HG03097 (cell line): ENCODE results near the gene SBNO2.

ENCODE experiments used
- ATAC-seq: cut with Tn5 transposase; IDR thresholded peaks from one replicate; pipeline ENCODE4 v1.9.1; 2021; ENCODE audit not compliant: unreplicated experiment, low FRiP score

The SBNO2 gene

DNA sequence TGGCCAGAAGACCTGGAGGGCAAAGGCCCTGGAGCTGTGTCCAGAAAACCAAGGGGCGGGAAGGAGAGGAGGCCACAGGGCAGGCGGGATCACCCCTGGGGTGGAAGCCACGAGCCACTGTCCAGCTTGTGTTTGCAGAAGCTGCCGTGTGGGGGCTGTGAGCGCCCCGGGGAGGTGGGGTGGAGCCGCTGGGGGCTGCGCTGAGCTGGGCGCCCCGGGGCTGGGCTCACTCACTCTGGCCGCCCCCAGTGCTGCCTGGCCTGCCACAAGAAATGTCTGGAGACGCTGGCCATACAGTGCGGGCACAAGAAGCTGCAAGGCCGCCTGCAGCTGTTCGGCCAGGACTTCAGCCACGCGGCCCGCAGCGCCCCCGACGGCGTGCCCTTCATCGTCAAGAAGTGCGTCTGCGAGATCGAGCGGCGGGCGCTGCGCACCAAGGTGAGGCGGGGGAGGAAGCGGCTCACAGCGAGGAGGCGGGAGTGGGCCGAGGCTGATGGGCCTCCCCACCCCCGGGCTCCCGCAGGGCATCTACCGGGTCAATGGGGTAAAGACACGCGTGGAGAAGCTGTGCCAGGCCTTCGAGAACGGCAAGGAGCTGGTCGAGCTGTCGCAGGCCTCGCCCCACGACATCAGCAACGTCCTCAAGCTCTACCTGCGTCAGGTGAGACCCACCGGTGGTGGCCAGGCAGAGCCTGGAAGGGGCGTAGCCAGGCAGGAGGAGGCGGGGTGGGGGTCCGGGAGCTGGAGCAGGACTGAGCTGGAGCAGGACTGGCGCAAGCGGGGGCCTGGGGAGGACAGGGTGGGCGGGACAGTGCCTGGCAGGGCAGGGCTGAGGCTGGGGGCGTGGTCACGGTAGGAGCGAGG is 92.5 kb downstream of the SBNO2 start:
- ATAC-seq, result no peak

GRCh38 chr19:1080360-1081161 is 93.5 kb downstream of the SBNO2 start:
- no peak for ATAC-seq

GRCh38 chr19:1079566-1080111 is 94.4 kb downstream of the SBNO2 start:
- ATAC-seq, result no peak

DNA sequence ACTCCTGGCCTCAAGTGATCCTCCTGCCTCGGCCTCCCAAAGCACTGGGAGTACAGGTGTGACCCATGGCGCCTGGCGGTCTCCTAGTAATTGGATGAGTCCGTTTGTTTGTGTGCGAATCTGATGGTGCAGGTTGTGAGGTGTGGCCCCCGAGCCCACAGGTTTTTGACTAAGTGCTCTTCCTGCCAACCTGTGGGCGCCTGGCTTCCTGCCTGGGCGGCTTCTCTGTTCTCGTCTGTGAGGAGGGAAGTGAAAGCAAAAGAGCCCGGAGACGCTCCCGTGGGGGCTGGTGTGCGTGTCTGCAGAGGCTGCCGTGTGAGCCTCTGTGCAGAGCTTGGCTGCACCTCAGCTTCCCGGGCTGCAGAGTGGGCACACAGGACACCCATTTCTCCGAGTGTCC is 97.1 kb downstream of the SBNO2 start:
- peak; percentile 66 for ATAC-seq

DNA sequence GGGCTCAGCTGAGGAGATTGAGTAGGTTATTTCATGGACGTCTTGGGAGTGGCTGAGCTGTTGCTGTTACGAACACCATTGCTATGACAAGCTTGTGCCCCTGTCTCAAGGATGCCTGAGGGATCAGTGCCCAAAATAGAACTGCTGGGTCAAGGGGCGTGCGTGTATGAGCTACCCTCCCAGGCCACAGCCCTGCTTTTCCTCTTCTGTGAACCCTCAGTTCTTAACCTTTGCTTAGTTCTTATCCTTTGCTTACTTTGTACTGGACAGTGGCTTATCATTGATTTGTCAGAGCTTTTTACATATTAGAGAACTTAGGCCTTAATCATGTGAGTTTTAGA is 98.1 kb downstream of the SBNO2 start:
- no peak for ATAC-seq

- peak; percentile 39 for ATAC-seq
Observed at GRCh38 chr19:1074544-1075283, 99.4 kb downstream of the SBNO2 start.

DNA sequence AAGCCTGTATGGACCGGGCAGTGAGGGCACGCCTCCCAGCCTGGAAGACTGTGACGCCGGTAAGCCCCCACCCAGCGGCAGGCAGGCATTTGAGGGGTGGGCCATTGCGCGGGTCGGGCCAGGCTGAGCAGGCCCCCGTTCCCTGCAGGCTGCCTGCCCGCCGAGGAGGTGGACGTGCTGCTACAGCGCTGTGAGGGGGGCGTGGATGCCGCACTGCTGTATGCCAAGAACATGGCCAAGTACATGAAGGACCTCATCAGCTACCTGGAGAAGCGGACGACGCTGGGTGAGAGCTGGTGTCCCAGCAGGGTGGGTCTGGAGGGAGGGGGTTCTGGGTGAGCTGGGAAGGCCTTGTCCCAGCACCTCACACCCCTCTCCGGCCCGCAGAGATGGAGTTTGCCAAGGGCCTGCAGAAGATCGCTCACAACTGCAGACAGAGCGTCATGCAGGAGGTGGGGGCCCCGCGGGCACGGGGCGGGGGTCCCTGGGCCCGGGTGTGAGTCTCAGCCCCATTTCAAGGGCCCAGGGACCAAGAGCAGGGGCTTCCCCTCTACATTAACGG is 100.0 kb downstream of the SBNO2 start:
- ATAC-seq, result no peak

DNA sequence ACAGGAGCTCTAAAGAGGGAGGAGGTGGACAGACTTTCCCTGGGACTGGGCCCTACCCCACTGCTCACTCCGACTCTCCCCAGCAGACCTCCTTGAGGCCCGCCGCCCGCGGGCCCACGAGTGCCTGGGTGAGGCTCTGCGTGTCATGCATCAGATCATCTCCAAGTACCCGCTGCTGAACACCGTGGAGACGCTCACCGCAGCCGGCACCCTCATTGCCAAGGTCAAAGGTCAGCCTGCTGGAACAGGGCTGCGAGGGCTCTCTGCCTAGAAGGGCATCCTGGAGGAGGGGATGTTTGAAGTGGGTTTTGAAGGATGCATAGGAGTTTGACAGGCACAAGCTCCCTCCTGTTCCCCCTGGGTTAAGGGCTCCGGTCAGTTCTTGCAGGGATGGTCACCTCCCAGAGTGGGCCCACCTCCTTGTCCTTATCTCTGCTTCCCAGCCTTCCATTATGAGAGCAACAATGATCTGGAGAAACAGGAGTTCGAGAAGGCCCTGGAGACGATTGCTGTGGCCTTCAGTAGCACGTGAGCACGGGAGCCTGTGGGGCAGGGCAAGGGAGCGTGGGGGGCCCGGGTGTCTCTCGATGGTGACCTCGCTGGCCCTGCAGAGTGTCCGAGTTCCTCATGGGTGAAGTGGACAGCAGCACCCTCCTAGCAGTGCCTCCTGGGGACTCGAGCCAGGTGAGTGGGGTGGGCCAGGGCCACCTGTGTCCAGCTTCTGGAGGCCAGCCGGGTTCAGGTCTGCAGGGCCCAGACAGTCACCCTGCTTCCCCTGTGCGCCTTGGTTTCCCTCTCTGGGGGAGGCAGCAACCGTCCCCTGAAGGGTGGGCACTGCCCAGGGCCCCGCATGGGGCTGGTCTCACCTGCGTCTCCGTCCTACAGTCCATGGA is 100.8 kb downstream of the SBNO2 start:
- no peak for ATAC-seq

- ATAC-seq, result no peak
Observed at GRCh38 chr19:1072371-1073015, 101.6 kb downstream of the SBNO2 start.

DNA sequence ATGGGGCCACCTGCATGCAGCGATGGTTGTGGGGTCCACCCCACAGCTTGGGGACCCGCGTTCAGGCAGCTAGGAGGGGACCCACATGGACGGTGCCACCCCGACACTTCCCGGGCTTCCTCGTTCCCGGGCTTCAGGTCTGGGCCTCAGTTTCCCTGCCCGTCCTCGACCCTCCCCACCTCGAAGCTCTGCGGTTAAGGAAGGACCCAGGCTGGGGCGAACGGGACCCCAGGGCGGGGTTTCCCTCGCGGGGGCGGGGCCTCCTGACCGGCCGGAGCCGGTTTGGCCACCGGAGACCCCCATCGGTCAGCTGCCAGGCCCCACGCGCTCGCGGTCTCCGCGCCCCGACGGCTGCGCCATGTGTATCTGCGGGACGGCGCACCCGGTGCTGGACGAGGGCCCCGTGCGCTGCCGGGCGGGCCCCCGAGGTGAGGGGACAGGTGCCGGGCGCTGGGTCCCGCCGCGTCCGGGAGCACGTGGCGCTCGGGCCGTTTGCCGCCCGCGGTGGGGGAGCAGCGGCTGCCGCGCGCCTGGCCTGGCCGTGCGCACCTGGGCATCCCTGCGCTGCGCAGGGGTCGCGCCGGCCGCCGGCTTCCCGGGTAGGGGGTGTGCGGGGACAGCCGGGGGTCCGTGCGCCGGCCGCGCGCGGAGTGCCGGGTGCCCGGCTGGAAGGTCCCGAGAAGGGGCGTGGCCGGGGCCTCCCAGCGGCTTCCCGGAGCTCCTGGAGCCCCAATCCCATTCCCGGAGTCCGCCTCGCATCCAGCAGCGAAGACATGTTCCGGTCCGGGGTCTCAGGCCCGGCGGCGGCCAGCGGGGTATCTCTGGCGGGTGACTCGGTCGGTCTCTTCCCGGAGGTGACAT is 102.9 kb downstream of the SBNO2 start:
- no peak for ATAC-seq

GRCh38 chr19:1070576-1070930 is 103.5 kb downstream of the SBNO2 start:
- no peak for ATAC-seq

DNA sequence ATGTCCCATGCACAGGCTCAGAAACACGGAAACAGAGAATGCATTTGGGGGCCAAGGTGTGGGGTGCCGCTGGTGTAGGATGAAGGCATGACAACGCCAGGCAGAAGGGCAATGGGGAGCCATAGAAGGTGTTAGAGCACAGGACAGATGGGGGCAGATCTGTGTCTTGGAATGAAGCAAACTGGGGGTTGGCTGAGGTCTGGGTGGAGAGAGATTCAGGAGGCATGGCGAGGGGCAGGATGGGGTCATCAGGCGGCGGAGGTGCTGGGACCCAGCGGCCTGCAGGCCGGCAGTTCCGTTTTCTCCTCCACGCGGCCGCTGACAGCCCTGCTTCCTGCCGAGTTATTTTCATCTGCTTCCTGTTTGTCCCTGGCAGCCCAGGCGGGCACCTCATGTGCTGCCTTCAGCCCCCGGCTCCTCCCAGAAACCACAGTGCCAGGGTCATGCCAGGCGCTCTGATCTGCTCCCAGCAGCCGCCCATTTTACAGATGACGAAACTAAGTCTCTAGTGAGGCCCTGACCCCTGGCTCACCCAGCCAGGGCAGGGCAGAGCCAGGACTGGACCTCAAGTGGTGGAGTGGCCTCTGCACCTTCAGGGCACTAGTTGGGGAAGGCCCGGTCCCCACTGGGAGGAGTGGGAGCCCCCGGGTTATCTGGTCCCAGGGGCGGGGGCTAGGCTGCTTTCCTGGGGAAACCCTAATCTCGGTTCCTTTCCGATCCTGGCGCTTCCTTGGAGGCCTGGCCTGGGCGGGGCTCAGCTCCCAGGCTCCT is 104.9 kb downstream of the SBNO2 start:
- ATAC-seq, result no peak

DNA sequence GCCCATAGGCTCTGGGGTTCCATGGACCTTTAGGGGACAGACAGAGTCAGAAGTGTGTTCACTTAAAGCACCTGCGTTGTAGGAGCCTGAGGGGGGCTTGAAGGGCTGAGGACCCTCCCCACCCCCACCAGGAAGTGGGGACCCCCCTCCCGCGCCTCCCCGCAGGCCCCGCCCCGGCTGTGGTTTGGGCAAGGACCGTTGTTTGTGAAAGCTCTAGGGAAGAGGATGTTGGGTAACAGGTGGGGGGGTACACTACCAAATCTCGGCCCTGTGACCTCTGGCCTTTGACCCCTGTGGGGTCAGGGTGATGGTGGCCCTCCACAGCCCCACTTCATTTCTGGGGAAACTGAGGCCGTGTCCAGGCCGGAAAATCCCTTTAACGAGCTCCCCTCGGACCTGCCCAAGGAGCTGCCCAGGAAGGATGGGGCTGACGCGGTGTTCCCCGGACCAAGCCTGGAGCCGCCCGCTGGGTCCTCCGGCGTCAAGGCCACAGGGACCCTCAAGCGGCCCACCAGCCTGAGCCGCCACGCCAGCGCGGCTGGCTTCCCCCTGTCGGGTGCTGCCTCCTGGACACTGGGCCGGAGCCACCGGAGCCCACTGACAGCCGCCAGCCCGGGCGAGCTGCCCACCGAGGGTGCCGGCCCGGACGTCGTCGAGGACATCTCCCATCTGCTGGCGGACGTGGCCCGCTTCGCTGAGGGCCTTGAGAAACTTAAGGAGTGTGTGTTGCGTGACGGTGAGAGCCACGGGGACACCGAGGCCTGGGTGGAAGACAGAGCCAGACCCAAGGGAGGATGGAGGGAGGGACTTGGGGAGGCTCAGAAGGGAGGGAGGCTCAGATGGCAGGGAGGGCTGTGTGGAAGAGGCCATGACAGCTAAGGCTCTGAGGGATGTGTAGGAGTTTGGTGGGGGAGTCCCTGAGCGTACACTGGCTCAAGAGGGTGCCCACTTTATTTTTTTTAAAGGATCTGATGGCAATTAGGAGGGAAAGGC is 105.8 kb downstream of the SBNO2 start:
- no peak for ATAC-seq

DNA sequence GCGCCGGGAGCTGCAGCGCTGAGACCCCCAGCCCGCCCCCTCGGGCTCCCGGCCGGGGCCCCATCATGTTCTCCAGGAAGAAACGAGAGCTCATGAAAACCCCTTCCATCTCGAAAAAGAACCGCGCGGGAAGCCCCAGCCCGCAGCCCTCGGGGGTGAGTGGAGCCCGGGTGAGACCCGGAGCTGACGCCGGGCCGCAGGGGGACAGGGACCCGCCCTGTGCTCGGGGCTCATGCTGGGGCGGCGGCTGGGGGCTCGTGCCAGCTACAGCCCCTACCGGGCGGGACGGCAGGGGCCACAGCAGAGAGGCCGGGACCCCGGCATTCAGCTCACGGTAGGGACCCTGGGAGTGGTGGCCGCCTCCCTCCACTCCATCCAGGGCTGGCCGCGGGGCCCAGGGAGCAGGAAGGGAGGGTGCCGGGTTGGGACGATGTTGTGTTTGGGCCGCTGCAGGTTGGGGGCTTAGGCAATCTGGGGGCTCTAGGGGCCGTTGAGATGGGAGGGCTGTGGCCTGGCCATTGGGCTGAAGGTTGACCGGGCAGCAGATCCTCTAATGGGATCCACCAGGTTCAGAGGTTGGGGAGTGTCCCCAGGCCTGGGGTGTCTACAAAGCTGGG is 106.6 kb downstream of the SBNO2 start:
- ATAC-seq, result no peak

DNA sequence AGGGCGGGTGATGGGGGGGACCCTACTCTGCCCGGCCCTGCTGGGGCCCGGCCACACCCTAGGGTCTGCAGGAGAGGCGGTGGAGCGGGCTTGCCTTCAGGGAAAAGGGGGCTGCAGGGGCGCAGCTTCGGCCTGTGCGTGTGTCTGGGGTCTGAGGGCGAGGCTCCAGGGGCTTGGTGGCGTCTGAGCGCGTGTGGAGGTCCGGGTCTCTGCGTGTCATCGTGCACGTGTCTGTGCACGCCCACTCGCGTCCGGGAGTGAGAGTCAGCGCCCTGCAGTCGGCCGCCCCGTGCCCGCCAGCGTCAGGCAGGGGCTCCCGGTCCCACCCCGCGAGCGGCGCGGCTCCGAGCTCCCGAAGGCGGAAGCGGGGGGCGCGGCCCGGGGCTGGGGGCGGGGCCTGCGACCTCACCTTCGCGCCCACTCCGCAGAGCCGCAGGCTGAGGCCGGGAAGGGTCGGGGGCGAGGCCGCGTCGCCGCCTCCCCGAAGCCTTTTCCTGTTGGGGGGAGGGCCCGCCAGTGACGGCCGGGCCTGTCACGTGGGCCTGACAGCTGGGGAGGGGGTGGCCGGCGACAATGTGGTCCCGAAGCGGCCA is 107.2 kb downstream of the SBNO2 start, which contains the start of gene ARHGAP45:
Gene ARHGAP45 (plus strand): TSS at position 420 of the 593 bp plus-strand sequence. CDS start 239 bp downstream, outside the sequence.
- ATAC-seq, result no peak
